Measurements from ENCODE around the gene DUS4L.
A peak's percentile ranks its signal among the peaks of the same experiment; 100 is the strongest.

The DUS4L gene

GRCh38 chr7:107560898-107561516, 2.8 kb upstream of the DUS4L start:
- H3K4me3 ChIP-seq (ENCODE audit: low read depth, low read length): no peak overlapping the region
- TF ChIP-seq, protein P1, sequence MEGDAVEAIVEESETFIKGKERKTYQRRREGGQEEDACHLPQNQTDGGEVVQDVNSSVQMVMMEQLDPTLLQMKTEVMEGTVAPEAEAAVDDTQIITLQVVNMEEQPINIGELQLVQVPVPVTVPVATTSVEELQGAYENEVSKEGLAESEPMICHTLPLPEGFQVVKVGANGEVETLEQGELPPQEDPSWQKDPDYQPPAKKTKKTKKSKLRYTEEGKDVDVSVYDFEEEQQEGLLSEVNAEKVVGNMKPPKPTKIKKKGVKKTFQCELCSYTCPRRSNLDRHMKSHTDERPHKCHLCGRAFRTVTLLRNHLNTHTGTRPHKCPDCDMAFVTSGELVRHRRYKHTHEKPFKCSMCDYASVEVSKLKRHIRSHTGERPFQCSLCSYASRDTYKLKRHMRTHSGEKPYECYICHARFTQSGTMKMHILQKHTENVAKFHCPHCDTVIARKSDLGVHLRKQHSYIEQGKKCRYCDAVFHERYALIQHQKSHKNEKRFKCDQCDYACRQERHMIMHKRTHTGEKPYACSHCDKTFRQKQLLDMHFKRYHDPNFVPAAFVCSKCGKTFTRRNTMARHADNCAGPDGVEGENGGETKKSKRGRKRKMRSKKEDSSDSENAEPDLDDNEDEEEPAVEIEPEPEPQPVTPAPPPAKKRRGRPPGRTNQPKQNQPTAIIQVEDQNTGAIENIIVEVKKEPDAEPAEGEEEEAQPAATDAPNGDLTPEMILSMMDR (IDR thresholded peaks at IDR 0.05; ENCODE audit: borderline replicate concordance, insufficient read depth, low read depth, low read length): no peak

DNA sequence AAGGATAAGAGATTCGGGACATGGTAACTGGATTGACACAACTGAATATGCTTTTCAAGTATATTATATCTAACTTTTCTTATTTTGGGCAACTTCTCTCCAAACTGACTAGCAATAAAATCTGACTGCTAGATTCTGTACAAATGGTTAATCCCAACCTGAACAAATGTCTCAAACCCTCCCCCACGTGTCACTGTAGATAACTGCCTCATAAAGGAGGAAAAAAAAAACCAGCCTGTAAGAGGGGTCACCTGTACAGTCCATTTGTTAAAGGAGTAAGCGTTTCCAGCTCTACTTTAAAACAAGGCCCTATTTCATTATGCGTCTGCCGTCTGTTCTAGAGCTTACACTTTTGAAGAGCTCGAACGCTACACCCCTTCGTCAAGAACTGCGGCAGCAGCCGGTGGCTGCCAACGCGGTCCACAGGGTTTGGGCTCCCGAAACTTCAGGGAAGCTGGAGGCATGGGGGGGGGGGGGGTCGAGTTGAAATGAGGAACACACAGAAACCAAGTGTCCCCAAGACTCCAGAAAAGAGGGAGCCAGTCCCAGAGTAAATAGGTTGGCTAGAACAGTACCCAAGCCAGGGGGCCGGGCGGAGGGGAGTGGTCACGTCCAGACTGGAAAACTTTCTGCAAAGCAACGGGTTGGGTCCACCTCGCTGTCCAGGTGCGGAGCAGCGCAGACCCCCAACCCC, 543 bp upstream of the DUS4L start:
- TF ChIP-seq, protein P1 (IDR thresholded peaks at IDR 0.05; ENCODE audit: borderline replicate concordance, insufficient read depth, low read depth, low read length): no peak
- H3K4me3 ChIP-seq (ENCODE audit: low read depth, low read length): peak overlapping the region; percentile 85

- TF ChIP-seq, protein P1 (IDR thresholded peaks at IDR 0.05; ENCODE audit: borderline replicate concordance, insufficient read depth, low read depth, low read length): no peak
- peak overlapping the region; percentile 85 for H3K4me3 ChIP-seq (ENCODE audit: low read depth, low read length)
These were observed 955 bp downstream of the DUS4L start for GRCh38 chr7:107564553-107565298.

DNA sequence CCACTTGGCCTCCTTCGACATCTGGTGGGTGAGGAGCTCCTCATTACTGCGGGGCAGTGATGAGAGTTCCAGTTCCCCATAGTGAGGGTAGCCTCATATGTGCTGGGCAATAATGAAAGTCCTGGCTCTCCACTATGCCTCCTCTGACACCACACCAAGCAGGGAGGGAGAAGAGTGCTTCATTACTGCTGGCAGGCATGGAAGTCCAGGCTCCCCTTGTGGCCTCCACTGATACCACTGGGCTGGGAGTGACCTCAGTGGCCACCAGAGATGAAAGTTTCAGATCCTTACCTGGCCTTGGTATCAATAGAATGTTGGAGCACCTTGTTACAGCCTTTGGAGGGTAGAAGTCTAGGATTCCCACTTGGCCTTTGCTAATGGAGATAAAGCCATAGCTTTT, 6.5 kb downstream of the DUS4L start:
- no peak overlapping the region for H3K4me3 ChIP-seq (ENCODE audit: low read depth, low read length)
- TF ChIP-seq, protein P1 (IDR thresholded peaks at IDR 0.05; ENCODE audit: borderline replicate concordance, insufficient read depth, low read depth, low read length): no peak

DNA sequence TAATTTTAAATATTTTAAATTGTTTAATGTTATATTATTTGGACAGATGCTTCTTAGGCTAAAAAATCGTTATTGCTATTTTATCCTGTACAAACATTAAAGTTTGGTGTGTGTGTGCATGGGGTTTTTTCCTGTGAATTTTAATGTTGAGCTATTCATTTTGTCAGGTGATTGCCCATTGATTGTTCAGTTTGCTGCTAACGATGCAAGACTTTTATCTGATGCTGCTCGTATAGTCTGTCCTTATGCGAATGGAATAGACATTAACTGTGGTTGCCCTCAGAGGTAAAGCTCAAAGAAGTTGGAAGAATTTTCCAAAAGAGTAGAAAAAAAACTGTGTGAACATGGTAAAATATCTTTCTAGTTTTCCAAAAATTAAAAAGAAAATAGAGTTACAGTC, 9.8 kb downstream of the DUS4L start:
- no peak overlapping the region for H3K4me3 ChIP-seq (ENCODE audit: low read depth, low read length)
- TF ChIP-seq, protein P1 (IDR thresholded peaks at IDR 0.05; ENCODE audit: borderline replicate concordance, insufficient read depth, low read depth, low read length): no peak

- TF ChIP-seq, protein P1 (IDR thresholded peaks at IDR 0.05; ENCODE audit: borderline replicate concordance, insufficient read depth, low read depth, low read length): no peak
- peak overlapping the region; percentile 93 for H3K4me3 ChIP-seq (ENCODE audit: low read depth, low read length)
These were observed 15.7 kb downstream of the DUS4L start for GRCh38 chr7:107579554-107579884.
